HUES6 (cell line): ENCODE measurements around the gene GNL3.

ENCODE experiments used
- H3K27ac ChIP-seq: 2 replicates; pipeline ENCODE4 v1.7.0; 2013; ENCODE audit warnings: low read depth, mild to moderate bottlenecking, low read length, inconsistent platforms
- H3K27me3 ChIP-seq: 2 replicates; pipeline ENCODE4 v1.6.1; 2013; ENCODE audit warnings: low read length; ENCODE audit not compliant: control insufficient read depth, insufficient read depth
- H3K36me3 ChIP-seq: 2 replicates; pipeline ENCODE4 v1.6.1; 2013; ENCODE audit warnings: low read length; ENCODE audit not compliant: control insufficient read depth, insufficient read depth
- H3K4me1 ChIP-seq: 2 replicates; pipeline ENCODE4 v1.6.1; 2013; ENCODE audit warnings: low read length; ENCODE audit not compliant: control insufficient read depth, insufficient read depth
- H3K4me3 ChIP-seq: 2 replicates; pipeline ENCODE4 v1.5.1; 2013; ENCODE audit warnings: low read depth, low read length
- H3K9ac ChIP-seq: one replicate; pipeline ENCODE4 v1.6.1; 2013; ENCODE audit warnings: mild to moderate bottlenecking, low read length
- H3K9me3 ChIP-seq: 2 replicates; pipeline ENCODE4 v1.6.1; 2013; ENCODE audit warnings: low read depth, low read length; ENCODE audit not compliant: control insufficient read depth, insufficient read depth

GNL3 gene

GRCh38 chr3:52688266-52688665 is 2.4 kb downstream of the GNL3 start:
- H3K4me3 ChIP-seq = no peak overlapping the region
- H3K27me3 ChIP-seq = no peaks in the 10 kb centered on the region
- H3K36me3 ChIP-seq = peaks cover 73% of the 10 kb centered on the region
- H3K9me3 ChIP-seq = no peaks in the 10 kb centered on the region
- 0 out of 2 replicates have a peak, but pooled peaks cover 4% of the 10 kb centered on the region for H3K4me1 ChIP-seq
- no peak overlapping the region for H3K9ac ChIP-seq
- H3K27ac ChIP-seq = no peak overlapping the region

GRCh38 chr3:52689151-52689550 is 3.3 kb downstream of the GNL3 start:
- Histone ChIP-seq H3K9me3 (no peaks in the 10 kb centered on the region), H3K27me3 (no peaks in the 10 kb centered on the region), H3K4me3 (no peak overlapping the region), H3K27ac (no peak overlapping the region), H3K4me1 (0 out of 2 replicates have a peak, but pooled peaks cover 4% of the 10 kb centered on the region), H3K36me3 (peaks cover 81% of the 10 kb centered on the region), H3K9ac (no peak overlapping the region)

- Histone ChIP-seq H3K36me3 (peaks cover 95% of the 10 kb centered on the region), H3K27me3 (no peaks in the 10 kb centered on the region), H3K9me3 (no peaks in the 10 kb centered on the region), H3K9ac (no peak overlapping the region), H3K27ac (no peak overlapping the region), H3K4me3 (no peak overlapping the region), H3K4me1 (no peaks in the 10 kb centered on the region)
Measured at GRCh38 chr3:52690560-52690959, 4.7 kb downstream of the GNL3 start.

- peaks cover 98% of the 10 kb centered on the region for H3K36me3 ChIP-seq
Measured at GRCh38 chr3:52693071-52693470, 7.2 kb downstream of the GNL3 start.

GRCh38 chr3:52694528-52695189 is 8.8 kb downstream of the GNL3 start:
- Histone ChIP-seq H3K27me3 (no peaks in the 10 kb centered on the region), H3K4me1 (no peaks in the 10 kb centered on the region), H3K9ac (no peak overlapping the region), H3K4me3 (no peak overlapping the region), H3K36me3 (peaks cover 89% of the 10 kb centered on the region), H3K27ac (no peak overlapping the region), H3K9me3 (no peaks in the 10 kb centered on the region)

More at GRCh38 chr3:52693071-52693470, 7.2 kb downstream of the GNL3 start:
- Histone ChIP-seq H3K9ac (no peak overlapping the region), H3K4me1 (no peaks in the 10 kb centered on the region), H3K4me3 (no peak overlapping the region), H3K27me3 (no peaks in the 10 kb centered on the region), H3K9me3 (no peaks in the 10 kb centered on the region), H3K27ac (no peak overlapping the region)

GRCh38 chr3:52695798-52696671 is 10.2 kb downstream of the GNL3 start:
- Histone ChIP-seq H3K9me3 (no peaks in the 10 kb centered on the region), H3K36me3 (peaks cover 80% of the 10 kb centered on the region), H3K9ac (no peak overlapping the region), H3K4me1 (no peaks in the 10 kb centered on the region), H3K4me3 (no peak overlapping the region), H3K27ac (no peak overlapping the region), H3K27me3 (no peaks in the 10 kb centered on the region)

GRCh38 chr3:52696830-52697631 is 11.2 kb downstream of the GNL3 start:
- Histone ChIP-seq H3K9me3 (no peaks in the 10 kb centered on the region), H3K27ac (no peak overlapping the region), H3K27me3 (no peaks in the 10 kb centered on the region), H3K4me1 (no peaks in the 10 kb centered on the region), H3K4me3 (no peak overlapping the region), H3K9ac (no peak overlapping the region), H3K36me3 (peaks cover 70% of the 10 kb centered on the region)

GRCh38 chr3:52697632-52697965 is 11.8 kb downstream of the GNL3 start:
- peaks cover 65% of the 10 kb centered on the region for H3K36me3 ChIP-seq

GRCh38 chr3:52703341-52703740 is 17.5 kb downstream of the GNL3 start:
- Histone ChIP-seq H3K4me1 (no peaks in the 10 kb centered on the region), H3K9me3 (no peaks in the 10 kb centered on the region), H3K9ac (no peak overlapping the region), H3K4me3 (no peak overlapping the region), H3K27ac (no peak overlapping the region), H3K36me3 (peaks cover 18% of the 10 kb centered on the region), H3K27me3 (no peaks in the 10 kb centered on the region)

More at GRCh38 chr3:52697632-52697965, 11.8 kb downstream of the GNL3 start:
- Histone ChIP-seq H3K27ac (no peak overlapping the region), H3K9ac (no peak overlapping the region), H3K9me3 (no peaks in the 10 kb centered on the region), H3K4me1 (no peaks in the 10 kb centered on the region), H3K27me3 (no peaks in the 10 kb centered on the region), H3K4me3 (no peak overlapping the region)

- no peak overlapping the region; the same call in 1 of the 2 replicates for H3K27ac ChIP-seq
- peaks cover 20% of the 10 kb centered on the region for H3K36me3 ChIP-seq
- peak overlapping the region; percentile 93 for H3K9ac ChIP-seq
- H3K4me3 ChIP-seq = peak overlapping the region; percentile 90
- no peaks in the 10 kb centered on the region for H3K4me1 ChIP-seq
- no peaks in the 10 kb centered on the region for H3K9me3 ChIP-seq
- no peaks in the 10 kb centered on the region for H3K27me3 ChIP-seq
Measured at GRCh38 chr3:52704611-52705437, 19.0 kb downstream of the GNL3 start.
